ENCODE data around the gene BLVRB.
"Not testable (repeated sequence)": the region's sequence is repeated elsewhere in the genome, so short reads cannot be mapped to it uniquely, and the experiment has no call there.

Gene BLVRB

DNA sequence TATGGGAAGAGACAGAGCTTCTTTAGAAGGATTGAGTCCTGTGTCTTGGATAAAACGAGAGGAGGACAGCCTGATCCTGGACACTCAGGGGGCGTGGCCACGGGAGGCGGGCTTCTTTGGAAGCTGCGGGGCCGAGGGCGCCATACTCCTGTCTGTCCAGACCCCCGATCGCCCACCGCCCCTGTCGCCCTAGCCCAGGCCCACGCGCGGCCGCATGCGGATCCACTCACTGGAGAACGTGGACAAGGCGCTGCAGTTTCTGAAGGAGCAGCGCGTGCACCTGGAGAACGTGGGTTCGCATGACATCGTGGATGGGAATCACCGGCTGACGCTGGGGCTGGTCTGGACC lies 24.3 kb upstream of the BLVRB start:
- peak overlapping the region; percentile 57 for H3K27ac ChIP-seq
- no peak for TF ChIP-seq ZFX (IDR thresholded peaks at IDR 0.05; ENCODE audit: borderline replicate concordance)
- TF ChIP-seq, protein P1, sequence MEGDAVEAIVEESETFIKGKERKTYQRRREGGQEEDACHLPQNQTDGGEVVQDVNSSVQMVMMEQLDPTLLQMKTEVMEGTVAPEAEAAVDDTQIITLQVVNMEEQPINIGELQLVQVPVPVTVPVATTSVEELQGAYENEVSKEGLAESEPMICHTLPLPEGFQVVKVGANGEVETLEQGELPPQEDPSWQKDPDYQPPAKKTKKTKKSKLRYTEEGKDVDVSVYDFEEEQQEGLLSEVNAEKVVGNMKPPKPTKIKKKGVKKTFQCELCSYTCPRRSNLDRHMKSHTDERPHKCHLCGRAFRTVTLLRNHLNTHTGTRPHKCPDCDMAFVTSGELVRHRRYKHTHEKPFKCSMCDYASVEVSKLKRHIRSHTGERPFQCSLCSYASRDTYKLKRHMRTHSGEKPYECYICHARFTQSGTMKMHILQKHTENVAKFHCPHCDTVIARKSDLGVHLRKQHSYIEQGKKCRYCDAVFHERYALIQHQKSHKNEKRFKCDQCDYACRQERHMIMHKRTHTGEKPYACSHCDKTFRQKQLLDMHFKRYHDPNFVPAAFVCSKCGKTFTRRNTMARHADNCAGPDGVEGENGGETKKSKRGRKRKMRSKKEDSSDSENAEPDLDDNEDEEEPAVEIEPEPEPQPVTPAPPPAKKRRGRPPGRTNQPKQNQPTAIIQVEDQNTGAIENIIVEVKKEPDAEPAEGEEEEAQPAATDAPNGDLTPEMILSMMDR (IDR thresholded peaks at IDR 0.05) = no peak

DNA sequence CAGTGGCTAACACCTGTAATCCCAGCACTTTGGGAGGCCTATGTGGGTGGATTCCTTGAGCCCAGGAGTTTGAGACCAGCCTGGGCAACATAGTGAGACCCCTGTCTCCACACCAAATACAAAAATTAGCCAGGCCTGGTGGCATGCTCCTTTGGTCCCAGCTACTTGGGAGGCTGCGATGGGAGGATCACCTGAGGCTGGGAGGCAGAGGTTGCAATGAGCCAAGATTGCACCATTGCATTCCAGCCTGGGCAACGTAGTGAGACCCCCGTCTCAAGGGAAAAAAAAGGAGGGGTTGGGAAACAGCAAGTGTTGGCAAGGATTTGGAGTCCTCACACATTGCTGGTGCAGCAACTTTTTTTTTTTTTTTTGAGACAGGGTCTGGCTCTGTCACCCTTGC lies 20.5 kb upstream of the BLVRB start:
- TF ChIP-seq, protein P1 (IDR thresholded peaks at IDR 0.05) = no peak
- no peak for TF ChIP-seq ZFX (IDR thresholded peaks at IDR 0.05; ENCODE audit: borderline replicate concordance)
- H3K27ac ChIP-seq = no peak overlapping the region

DNA sequence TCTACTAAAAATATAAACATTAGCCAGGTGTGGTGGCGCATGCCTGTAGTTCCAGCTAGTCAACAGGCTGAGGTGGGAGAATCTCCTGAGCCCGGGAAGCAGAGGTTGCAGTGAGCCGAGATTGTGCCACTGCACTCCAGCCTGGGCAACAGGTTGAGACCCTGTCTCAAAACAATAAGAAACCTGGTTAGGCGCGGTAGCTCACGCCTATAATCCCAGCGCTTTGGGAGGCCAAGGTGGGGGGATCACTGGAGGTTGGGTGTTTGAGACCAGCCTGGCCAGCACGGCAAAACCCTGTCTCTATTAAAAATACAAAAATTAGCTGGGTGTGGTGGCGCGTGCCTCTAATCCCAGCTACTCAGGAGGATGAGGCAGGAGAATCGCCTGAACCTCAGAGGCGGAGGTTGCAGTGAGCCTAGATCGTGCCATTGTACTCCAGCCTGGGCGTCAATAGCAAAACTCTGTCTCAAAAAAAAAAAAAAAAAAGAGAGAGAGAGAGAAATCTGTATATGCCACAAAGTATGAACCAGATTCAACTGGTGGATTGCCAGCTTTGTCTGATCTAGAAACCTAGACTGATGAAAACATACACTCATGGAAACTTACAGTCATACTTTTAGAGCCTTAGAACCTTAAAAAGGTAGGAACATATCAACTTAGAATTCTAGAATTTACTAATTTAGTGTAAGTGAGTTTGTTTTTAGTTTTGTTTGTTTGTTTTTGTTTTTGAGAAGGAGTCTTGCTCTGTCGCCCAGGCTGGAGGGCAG lies 10.5 kb upstream of the BLVRB start:
- not testable (repeated sequence) for H3K27ac ChIP-seq

DNA sequence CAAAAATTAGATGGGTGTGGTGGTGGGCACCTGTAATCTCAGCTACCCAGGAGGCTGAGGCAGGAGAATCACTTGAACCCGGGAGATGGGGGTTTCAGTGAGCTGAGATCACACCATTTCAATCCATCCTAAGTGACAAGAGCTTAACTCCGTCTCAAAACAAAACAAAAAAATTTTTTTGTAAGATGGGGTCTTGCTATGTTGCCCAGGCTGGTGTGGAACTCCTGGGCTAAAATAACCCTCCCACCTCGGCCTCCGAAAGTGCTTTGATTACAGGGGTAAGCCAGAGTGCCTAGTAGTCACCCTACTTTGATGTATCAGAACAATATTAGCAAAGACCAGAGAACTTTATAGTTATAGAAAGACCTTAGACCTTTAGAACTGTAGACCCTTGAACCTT lies 9.2 kb upstream of the BLVRB start:
- TF ChIP-seq, protein P1 (IDR thresholded peaks at IDR 0.05) = no peak
- no peak for TF ChIP-seq ZFX (IDR thresholded peaks at IDR 0.05; ENCODE audit: borderline replicate concordance)
- H3K27ac ChIP-seq = no peak overlapping the region

DNA sequence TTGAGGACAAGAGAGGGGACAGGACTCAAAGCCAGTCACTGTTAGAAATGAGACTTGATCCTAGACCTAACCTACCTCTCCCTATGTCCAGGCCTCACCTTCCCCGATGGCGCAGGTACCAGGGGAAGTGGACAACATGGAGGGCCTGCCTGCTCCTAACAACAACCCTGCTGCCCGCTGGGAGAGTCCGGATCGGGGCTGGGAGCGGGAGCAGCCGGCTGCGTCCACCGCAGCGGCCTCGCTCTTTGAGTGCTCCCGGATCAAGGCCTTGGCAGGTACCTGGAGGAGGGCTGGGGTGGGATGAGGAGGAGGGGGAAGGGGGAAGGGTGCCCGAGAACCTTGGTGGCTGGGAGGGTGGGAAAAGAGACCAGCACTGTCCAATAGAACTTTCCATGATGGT lies 7.0 kb upstream of the BLVRB start:
- H3K27ac ChIP-seq = no peak overlapping the region
- no peak for TF ChIP-seq ZFX (IDR thresholded peaks at IDR 0.05; ENCODE audit: borderline replicate concordance)
- TF ChIP-seq, protein P1 (IDR thresholded peaks at IDR 0.05) = no peak

DNA sequence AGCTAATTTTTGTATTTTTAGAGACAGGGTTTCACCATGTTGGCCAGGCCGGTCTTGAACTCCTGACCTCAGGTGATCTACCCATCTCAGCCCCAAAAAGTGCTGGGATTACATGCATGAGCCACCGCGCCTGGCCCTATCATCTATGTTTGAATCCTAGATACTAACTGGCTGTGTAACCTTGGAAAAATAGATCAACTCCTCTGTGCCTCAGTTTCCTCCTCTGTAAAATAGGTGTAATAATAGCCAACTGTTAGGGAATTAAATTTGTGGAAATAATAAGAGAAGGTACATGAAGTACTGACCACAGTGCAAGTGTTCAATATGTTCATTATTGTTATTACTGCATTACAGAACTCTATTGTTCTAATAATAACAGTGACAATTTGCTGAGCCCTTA lies 5.6 kb upstream of the BLVRB start:
- no peak for TF ChIP-seq ZFX (IDR thresholded peaks at IDR 0.05; ENCODE audit: borderline replicate concordance)
- TF ChIP-seq, protein P1 (IDR thresholded peaks at IDR 0.05) = no peak
- no peak overlapping the region for H3K27ac ChIP-seq

DNA sequence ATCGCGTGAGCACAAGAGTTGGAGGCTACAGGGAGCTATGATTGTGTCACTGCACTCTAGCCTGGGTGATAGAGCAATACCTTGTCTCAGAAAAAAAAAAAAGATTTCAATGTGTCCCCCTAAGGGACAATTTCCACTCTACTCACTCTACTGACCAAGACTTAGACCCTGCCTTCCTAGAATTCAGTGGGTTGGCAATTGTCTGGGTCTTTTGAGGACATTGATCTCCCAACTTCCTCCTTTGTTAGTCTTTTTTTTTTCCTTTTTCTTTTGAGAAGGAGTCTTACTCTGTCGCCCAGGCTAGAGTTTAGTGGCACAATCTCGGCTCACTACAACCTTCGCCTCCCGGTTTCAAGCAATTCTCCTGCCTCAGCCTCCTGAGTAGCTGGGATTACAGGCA lies 3.5 kb upstream of the BLVRB start:
- H3K27ac ChIP-seq = no peak overlapping the region
- no peak for TF ChIP-seq ZFX (IDR thresholded peaks at IDR 0.05; ENCODE audit: borderline replicate concordance)
- TF ChIP-seq, protein P1 (IDR thresholded peaks at IDR 0.05) = no peak

Data from 22Rv1 (cell line).